ENCODE data around the gene ACKR2. TPM values are rescaled to one million over a fixed set of nuclear protein-coding genes. Genes with fewer than 3 reads are reported as not detected.

The ACKR2 gene
- total and polyA plus RNA-seq, 2 experiments from 2014 or later: 0.35 TPM; not detected in 1

- Histone ChIP-seq H3F3A (replicated peaks; ENCODE audit: low read depth) (no peaks in the 10 kb centered on the region), H3K4me1 (ENCODE audit: insufficient read depth) (peaks cover 24% of the 10 kb centered on the region), H3K79me2 (replicated peaks; ENCODE audit: insufficient read depth) (no peaks in the 10 kb centered on the region), H3K36me3 (ENCODE audit: insufficient read depth) (no peaks in the 10 kb centered on the region), H3K27ac (ENCODE audit: low read depth) (no peak overlapping the region), H3K9me2 (ENCODE audit: insufficient read depth) (peaks cover 29% of the 10 kb centered on the region), H3K4me2 (no peak overlapping the region), H2AFZ (peak overlapping the region; percentile 65; the same call in 1 of the 2 replicates), H3K27me3 (ENCODE audit: insufficient read depth) (no peaks in the 10 kb centered on the region), H4K20me1 (replicated peaks; ENCODE audit: insufficient read depth) (no peaks in the 10 kb centered on the region), H3K4me3 (no peak overlapping the region)
- TF ChIP-seq ETS1 (IDR thresholded peaks at IDR 0.05): no peak
- TF ChIP-seq ZNF462 (CRISPR knock-in tag; IDR thresholded peaks at IDR 0.05): no peak
- TF ChIP-seq REST (IDR thresholded peaks at IDR 0.05; ENCODE audit: unreplicated experiment): no peak
- no peak for TF ChIP-seq EZH2 (IDR thresholded peaks at IDR 0.05; ENCODE audit: low read depth, unreplicated experiment)
- TF ChIP-seq JUNB (IDR thresholded peaks at IDR 0.05; ENCODE audit: unreplicated experiment): no peak
- no peak for TF ChIP-seq ZNF331 (CRISPR knock-in tag; IDR thresholded peaks at IDR 0.05; ENCODE audit: low read depth)
- TF ChIP-seq POLR2AphosphoS5 (IDR thresholded peaks at IDR 0.05; ENCODE audit: low read depth): no peak
- no peak for TF ChIP-seq EZH2phosphoT487 (IDR thresholded peaks at IDR 0.05; ENCODE audit: unreplicated experiment)
- TF ChIP-seq ZNF114 (CRISPR knock-in tag; IDR thresholded peaks at IDR 0.05): no peak
- no peak for TF ChIP-seq STAT1 (IDR thresholded peaks at IDR 0.05; ENCODE audit: unreplicated experiment)
- no peak for TF ChIP-seq NANOG (IDR thresholded peaks at IDR 0.05; ENCODE audit: borderline replicate concordance)
- ATAC-seq (no peak), DNase-seq (ENCODE audit: low spot score) (no peak)
- Mint-ChIP-seq H3K36me3 (ENCODE audit: low read depth) (no peaks in the 10 kb centered on the region), H3K9me3 (peaks cover 3% of the 10 kb centered on the region; the same call in 2 of the 3 replicates), H3K27me3 (ENCODE audit: insufficient read depth, low read depth, poor library complexity) (peaks cover 3% of the 10 kb centered on the region), H3K4me3 (no peak overlapping the region), H3K4me1 (peaks cover 27% of the 10 kb centered on the region), H3K27ac (no peak overlapping the region)
Measured at GRCh38 chr3:42895580-42895868, 86.3 kb downstream of the ACKR2 start.

Measured in GM23338 (cell line).